HG02610 (cell line): ENCODE data around the gene BCAM.

ENCODE experiments used
- ATAC-seq: cut with Tn5 transposase; IDR thresholded peaks from one replicate; pipeline ENCODE4 v1.9.1; 2021; ENCODE audit warnings: mild to moderate bottlenecking, moderate library complexity; ENCODE audit not compliant: unreplicated experiment

BCAM gene

GRCh38 chr19:44789943-44790483 lies 18.9 kb upstream of the BCAM start:
- no peak for ATAC-seq

- ATAC-seq = no peak
These were observed 16.6 kb upstream of the BCAM start for GRCh38 chr19:44792281-44792680.

GRCh38 chr19:44794610-44795009 lies 14.3 kb upstream of the BCAM start:
- no peak for ATAC-seq

- no peak for ATAC-seq
These were observed 13.4 kb upstream of the BCAM start for GRCh38 chr19:44795398-44795987.

- ATAC-seq = no peak
These were observed 12.2 kb upstream of the BCAM start for GRCh38 chr19:44796701-44797115.

GRCh38 chr19:44799627-44800346 lies 9.1 kb upstream of the BCAM start:
- no peak for ATAC-seq

GRCh38 chr19:44800461-44800860 lies 8.4 kb upstream of the BCAM start:
- ATAC-seq = no peak

GRCh38 chr19:44803442-44804428 lies 5.2 kb upstream of the BCAM start:
- no peak for ATAC-seq

- ATAC-seq = no peak
These were observed 2.6 kb upstream of the BCAM start for GRCh38 chr19:44806291-44806690.

- no peak for ATAC-seq
These were observed 1.7 kb upstream of the BCAM start for GRCh38 chr19:44807162-44807561.

GRCh38 chr19:44807652-44808462 lies 1.0 kb upstream of the BCAM start:
- ATAC-seq = no peak

GRCh38 chr19:44809577-44810233 lies 802 bp downstream of the BCAM start:
- ATAC-seq = no peak

- no peak for ATAC-seq
These were observed 1.6 kb downstream of the BCAM start for GRCh38 chr19:44810234-44811121.

- no peak for ATAC-seq
These were observed 2.2 kb downstream of the BCAM start for GRCh38 chr19:44811122-44811419.

- ATAC-seq = no peak
These were observed 3.3 kb downstream of the BCAM start for GRCh38 chr19:44812142-44812718.

GRCh38 chr19:44813070-44813840 lies 4.4 kb downstream of the BCAM start:
- ATAC-seq = no peak

- no peak for ATAC-seq
These were observed 5.1 kb downstream of the BCAM start for GRCh38 chr19:44813841-44814470.

- no peak for ATAC-seq
These were observed 5.6 kb downstream of the BCAM start for GRCh38 chr19:44814517-44814916.
